ENCODE measurements around the gene DRD4.

DNA sequence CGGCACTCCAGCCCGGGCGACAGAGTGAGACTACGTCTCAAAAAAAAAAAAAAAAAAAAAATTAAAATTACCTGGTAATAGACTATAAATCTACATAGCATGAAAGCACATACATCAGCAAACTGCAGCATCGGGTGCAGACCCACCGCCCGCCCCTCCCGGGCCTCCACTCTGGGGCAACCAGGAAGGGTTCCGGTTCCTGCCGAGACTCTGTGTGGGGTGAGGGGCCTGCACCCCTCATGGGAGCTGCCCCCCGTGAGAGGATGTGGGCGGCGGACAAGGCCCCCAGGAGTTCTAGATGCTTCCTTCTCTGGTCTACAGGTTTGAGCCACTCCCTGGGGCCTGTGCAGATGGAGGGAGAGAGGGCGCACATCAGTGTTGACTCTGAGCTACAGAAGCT, 9.1 kb downstream of the DRD4 start:
- no peak for TF ChIP-seq GATA2 (IDR thresholded peaks at IDR 0.05; ENCODE audit: low read depth, low read length)
- no peak for TF ChIP-seq GATA3 (IDR thresholded peaks at IDR 0.05; ENCODE audit: low read depth, low read length)
